HL-60 (cell line): Measurements from ENCODE around the gene CWC15.

Experiments
- GABPA ChIP-seq: IDR thresholded peaks from 2 replicates; pipeline ENCODE4 v1.6.1; 2012; ENCODE audit warnings: low read depth
- POLR2AphosphoS5 ChIP-seq: IDR thresholded peaks from 2 replicates; pipeline ENCODE4 v1.6.1; 2012; ENCODE audit warnings: low read depth
- TF ChIP-seq, protein P1 (sequence below): IDR thresholded peaks from one replicate; pipeline ENCODE4 v1.5.1; 2011; ENCODE audit warnings: low read length, control low read depth, inconsistent platforms; ENCODE audit not compliant: insufficient read depth

GRCh38 chr11:94920311-94920710 lies 53.0 kb downstream of the CWC15 start:
- TF ChIP-seq, protein P1, sequence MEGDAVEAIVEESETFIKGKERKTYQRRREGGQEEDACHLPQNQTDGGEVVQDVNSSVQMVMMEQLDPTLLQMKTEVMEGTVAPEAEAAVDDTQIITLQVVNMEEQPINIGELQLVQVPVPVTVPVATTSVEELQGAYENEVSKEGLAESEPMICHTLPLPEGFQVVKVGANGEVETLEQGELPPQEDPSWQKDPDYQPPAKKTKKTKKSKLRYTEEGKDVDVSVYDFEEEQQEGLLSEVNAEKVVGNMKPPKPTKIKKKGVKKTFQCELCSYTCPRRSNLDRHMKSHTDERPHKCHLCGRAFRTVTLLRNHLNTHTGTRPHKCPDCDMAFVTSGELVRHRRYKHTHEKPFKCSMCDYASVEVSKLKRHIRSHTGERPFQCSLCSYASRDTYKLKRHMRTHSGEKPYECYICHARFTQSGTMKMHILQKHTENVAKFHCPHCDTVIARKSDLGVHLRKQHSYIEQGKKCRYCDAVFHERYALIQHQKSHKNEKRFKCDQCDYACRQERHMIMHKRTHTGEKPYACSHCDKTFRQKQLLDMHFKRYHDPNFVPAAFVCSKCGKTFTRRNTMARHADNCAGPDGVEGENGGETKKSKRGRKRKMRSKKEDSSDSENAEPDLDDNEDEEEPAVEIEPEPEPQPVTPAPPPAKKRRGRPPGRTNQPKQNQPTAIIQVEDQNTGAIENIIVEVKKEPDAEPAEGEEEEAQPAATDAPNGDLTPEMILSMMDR, result no peak
- TF ChIP-seq GABPA, result no peak
- no peak for TF ChIP-seq POLR2AphosphoS5
